ENCODE data around the gene PIH1D2.

GRCh38 chr11:112096194-112096593 lies 22.4 kb upstream of the PIH1D2 start:
- no peak for TF ChIP-seq CTCF (IDR thresholded peaks at IDR 0.05; ENCODE audit: control extremely low read depth in 1 of 3, insufficient read depth in 1 of 3, low read depth in 1 of 3, low read length in 3 of 3)
- no peak for TF ChIP-seq CBX8 (IDR thresholded peaks at IDR 0.05; ENCODE audit: borderline replicate concordance, low read depth, low read length)
- no peak for TF ChIP-seq SUZ12 (IDR thresholded peaks at IDR 0.05; ENCODE audit: low read length)
- no peak for TF ChIP-seq POLR2A (IDR thresholded peaks at IDR 0.05; ENCODE audit: control extremely low read depth in 1 of 2, low read depth in 2 of 2, low read length in 2 of 2)
- no peak for TF ChIP-seq HDAC6 (IDR thresholded peaks at IDR 0.05; ENCODE audit: low read depth, low read length)

Data from H1 (cell line).